SH-SY5Y (cell line): Measurements from ENCODE around the gene IGF1R.

Source experiments
- GATA2 ChIP-seq: IDR thresholded peaks from 2 replicates; pipeline ENCODE4 v1.6.1; 2011; ENCODE audit warnings: mild to moderate bottlenecking, low read depth, low read length
- GATA3 ChIP-seq: IDR thresholded peaks from 2 replicates; pipeline ENCODE4 v1.6.1; 2011; ENCODE audit warnings: low read depth, mild to moderate bottlenecking, low read length, moderate library complexity

DNA sequence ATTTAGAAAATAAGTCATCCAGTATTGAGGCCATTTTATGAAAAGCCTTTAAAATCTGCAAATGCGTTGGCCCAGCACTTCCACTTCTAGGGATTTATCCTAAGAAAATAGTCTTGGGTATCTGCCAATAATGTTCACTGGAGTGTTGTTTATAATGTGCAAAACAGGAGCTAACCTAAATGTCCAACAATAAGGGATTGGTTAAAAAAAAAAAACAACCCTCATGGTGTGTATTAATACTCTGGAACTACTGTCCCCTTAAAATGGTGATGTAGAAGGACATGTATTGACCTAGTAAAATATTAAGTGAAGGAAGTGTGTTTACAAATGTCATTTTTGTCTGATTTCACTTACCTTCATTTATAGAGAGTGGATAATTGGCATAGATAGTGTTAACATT lies 58.0 kb downstream of the IGF1R start:
- TF ChIP-seq GATA2 (no peak), GATA3 (no peak)
